Esophagus squamous epithelium (tissue), 4 donors: ENCODE measurements around the gene SPRR2F.

Experiments
- POLR2A ChIP-seq, 4 donors: fragments of 450-650 bp; IDR thresholded peaks; one replicate each; pipeline ENCODE4 v1.6.1; 2017; ENCODE audit warnings: antibody characterized with exemption in 4 of 4, mild to moderate bottlenecking in 4 of 4, moderate library complexity in 3 of 4
- TF ChIP-seq, protein P1 (sequence below), 6 experiments: fragments of 450-650 bp in 4 of 6; fragments of 200-600 bp in 2 of 6; sonication (generic) in 2 of 6; IDR thresholded peaks; one replicate each; pipeline ENCODE4 v1.5.1; 2016 to 2019; ENCODE audit warnings: antibody characterized with exemption in 6 of 6, mild to moderate bottlenecking in 4 of 6, moderate library complexity in 4 of 6

DNA sequence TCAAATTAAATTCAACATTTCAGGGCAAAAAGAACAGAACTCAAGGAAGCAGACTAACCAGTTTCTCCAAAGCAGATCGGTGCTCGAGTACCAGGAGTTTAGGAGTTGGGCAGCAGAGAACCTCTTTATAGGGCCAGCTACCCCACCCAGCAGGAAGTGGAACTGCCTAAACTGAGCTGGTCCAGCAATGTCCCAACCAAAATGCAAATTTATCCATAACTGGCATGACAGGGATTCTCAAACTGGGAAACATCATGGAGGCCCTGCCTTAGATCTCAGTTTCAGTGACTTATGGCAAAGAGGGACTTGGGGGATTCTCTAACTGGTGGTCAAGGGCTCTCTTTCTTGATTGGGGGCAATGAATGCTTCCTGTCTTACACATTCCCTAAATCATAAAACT is 41.8 kb downstream of the SPRR2F start, which contains the start of gene SPRR2B:
- TF ChIP-seq, protein P1, sequence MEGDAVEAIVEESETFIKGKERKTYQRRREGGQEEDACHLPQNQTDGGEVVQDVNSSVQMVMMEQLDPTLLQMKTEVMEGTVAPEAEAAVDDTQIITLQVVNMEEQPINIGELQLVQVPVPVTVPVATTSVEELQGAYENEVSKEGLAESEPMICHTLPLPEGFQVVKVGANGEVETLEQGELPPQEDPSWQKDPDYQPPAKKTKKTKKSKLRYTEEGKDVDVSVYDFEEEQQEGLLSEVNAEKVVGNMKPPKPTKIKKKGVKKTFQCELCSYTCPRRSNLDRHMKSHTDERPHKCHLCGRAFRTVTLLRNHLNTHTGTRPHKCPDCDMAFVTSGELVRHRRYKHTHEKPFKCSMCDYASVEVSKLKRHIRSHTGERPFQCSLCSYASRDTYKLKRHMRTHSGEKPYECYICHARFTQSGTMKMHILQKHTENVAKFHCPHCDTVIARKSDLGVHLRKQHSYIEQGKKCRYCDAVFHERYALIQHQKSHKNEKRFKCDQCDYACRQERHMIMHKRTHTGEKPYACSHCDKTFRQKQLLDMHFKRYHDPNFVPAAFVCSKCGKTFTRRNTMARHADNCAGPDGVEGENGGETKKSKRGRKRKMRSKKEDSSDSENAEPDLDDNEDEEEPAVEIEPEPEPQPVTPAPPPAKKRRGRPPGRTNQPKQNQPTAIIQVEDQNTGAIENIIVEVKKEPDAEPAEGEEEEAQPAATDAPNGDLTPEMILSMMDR (IDR thresholded peaks at IDR 0.05): no peak
- no peak for TF ChIP-seq POLR2A (IDR thresholded peaks at IDR 0.05)
